Epithelial cell of proximal tubule (primary cell): Measurements from ENCODE around the gene DPYD. TPM values are rescaled to one million over a fixed set of nuclear protein-coding genes. Genes with fewer than 3 reads are reported as not detected.

Experiments used
- DNase-seq: peaks from one replicate; pipeline ENCODE4 v3.0.0-alpha.2; 2011; ENCODE audit warnings: low read depth
- H3K4me3 ChIP-seq: 2 replicates; pipeline ENCODE4 v1.5.1; 2011; ENCODE audit warnings: low read depth, mild to moderate bottlenecking, low read length
- total RNA-seq: library from RNA; depleted of rRNA; stranded (reverse); fragments of >200 nt; gene quantifications from 2 replicates; pipeline ENCODE4 v1.2.3, GENCODE V29; 2015
- TF ChIP-seq, protein P1 (sequence below): conservative IDR thresholded peaks from 2 replicates; pipeline ENCODE4 v1.5.1; 2012; ENCODE audit warnings: low read depth, mild to moderate bottlenecking, low read length

DPYD gene
- total RNA-seq, 1 donor from 2014 or later: 5.1 TPM

- DNase-seq: no peak
- TF ChIP-seq, protein P1, sequence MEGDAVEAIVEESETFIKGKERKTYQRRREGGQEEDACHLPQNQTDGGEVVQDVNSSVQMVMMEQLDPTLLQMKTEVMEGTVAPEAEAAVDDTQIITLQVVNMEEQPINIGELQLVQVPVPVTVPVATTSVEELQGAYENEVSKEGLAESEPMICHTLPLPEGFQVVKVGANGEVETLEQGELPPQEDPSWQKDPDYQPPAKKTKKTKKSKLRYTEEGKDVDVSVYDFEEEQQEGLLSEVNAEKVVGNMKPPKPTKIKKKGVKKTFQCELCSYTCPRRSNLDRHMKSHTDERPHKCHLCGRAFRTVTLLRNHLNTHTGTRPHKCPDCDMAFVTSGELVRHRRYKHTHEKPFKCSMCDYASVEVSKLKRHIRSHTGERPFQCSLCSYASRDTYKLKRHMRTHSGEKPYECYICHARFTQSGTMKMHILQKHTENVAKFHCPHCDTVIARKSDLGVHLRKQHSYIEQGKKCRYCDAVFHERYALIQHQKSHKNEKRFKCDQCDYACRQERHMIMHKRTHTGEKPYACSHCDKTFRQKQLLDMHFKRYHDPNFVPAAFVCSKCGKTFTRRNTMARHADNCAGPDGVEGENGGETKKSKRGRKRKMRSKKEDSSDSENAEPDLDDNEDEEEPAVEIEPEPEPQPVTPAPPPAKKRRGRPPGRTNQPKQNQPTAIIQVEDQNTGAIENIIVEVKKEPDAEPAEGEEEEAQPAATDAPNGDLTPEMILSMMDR: no peak
- H3K4me3 ChIP-seq: no peak overlapping the region
Measured at GRCh38 chr1:97396463-97396862, 524.4 kb downstream of the DPYD start.

DNA sequence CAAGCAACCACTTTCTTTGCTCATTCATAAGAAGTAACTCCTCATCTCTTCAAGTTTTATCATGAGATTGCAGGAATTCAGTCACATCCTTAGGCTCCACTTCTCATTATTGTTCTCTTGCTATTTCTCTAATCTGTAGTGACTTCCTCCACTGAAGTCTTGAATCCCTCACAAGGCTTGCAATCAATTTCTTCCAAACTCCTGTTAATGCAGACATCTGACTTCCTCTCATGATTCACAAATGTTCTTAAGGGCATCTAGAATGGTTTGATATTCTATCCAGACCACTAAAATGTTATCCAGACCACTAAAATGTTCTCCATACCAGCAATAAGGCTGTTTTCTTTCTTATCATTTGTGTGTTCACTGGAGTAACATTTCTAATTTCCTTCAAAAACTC is 528.1 kb downstream of the DPYD start:
- no peak overlapping the region for H3K4me3 ChIP-seq
- TF ChIP-seq, protein P1: no peak
- DNase-seq: no peak

- no peak for DNase-seq
- H3K4me3 ChIP-seq: no peak overlapping the region
- TF ChIP-seq, protein P1: no peak
Measured at GRCh38 chr1:97385536-97386277, 535.1 kb downstream of the DPYD start.

DNA sequence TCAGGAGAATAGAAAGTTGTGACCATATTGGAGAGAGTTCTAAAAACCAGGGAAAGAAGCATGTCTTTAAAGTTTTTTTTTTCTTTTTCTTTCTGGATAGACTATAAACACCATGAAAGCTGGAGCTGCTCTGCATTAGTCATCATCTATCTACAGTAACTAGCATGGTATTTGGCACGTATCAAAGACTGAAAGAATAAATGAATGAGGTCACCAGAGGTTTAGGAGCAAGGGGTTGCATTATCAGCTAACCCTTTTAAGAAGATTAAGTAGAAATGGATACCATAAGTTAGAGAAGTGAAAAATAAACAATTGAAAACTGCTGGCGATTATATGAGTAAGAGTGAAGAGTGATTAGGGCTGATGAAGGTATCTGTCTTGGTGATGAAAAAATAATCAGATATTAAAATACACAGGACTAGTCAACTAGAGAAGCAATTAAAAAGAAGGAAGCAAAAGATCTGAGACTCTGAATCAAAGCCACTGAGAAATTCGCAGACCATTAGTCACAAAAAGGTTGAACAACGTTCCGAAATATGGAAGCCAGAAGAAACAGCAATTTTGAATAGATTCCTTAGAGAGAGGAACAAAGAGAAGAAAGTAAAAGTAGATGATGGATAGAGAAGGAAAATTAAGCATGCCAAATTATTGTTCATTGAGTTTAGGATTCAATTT is 536.4 kb downstream of the DPYD start:
- TF ChIP-seq, protein P1: no peak
- DNase-seq: no peak

DNA sequence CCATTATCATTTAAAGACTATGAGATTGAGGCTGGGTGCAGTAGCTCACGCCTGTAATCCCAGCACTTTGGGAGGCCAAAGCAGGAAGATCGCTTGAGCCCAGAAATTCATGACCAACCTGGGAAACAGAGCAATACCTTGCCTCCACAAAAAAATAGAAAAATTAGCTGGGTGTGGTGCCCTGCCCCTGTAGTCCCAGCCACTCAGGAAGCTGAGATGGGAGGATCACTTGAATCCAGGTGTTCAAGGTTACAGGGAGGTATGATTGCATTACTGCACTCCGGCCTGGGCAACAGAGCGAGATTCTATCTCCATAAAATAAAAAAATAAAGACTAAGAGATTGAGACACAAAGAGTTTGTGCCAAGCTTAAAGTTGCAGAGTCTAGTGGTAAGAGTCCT is 537.0 kb downstream of the DPYD start:
- H3K4me3 ChIP-seq: no peak overlapping the region
- TF ChIP-seq, protein P1: no peak
- DNase-seq: no peak

More for the DNA sequence above, 536.4 kb downstream of the DPYD start:
- no peak overlapping the region for H3K4me3 ChIP-seq

DNA sequence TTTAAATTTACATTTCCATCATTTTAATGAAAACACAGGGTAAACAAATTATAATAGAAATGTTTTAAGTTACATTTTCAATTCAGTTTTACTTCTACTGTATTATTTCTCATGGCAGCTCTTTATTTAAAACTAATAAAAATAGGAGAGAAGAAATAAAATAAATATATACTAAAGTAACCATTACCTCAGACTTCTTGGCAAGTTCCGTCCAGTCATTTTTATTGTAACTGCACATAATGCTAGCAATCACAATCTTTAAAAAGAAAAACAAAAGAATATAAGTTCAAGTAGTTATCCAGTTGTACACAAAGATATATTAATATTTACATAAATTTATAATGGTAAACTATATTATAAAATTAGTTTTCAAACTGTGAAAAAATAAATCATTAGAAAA is 538.6 kb downstream of the DPYD start:
- no peak overlapping the region for H3K4me3 ChIP-seq
- TF ChIP-seq, protein P1: no peak

More for the DNA sequence above, 538.6 kb downstream of the DPYD start:
- DNase-seq: no peak
